Fibroblast of skin of left quadriceps (primary cell): ENCODE data around the gene APC2.
"Not testable (repeated sequence)": the region's sequence is repeated elsewhere in the genome, so short reads cannot be mapped to it uniquely, and the experiment has no call there.

Experiments
- DNase-seq, 2 experiments: peaks; one replicate each; pipeline ENCODE4 v3.0.0-alpha.2; 2013; ENCODE audit warnings: low read depth in 2 of 2

APC2 gene

GRCh38 chr19:1511318-1512317, 61.7 kb downstream of the APC2 start:
- DNase-seq = no peak

GRCh38 chr19:1512671-1513498, 63.0 kb downstream of the APC2 start, which contains the start of gene ADAMTSL5:
TSS of gene ADAMTSL5 (minus strand) at chr19:1513019. CDS start at chr19:1510943, 2,076 bp downstream.
- DNase-seq = no peak

- no peak for DNase-seq
These were observed 63.8 kb downstream of the APC2 start for GRCh38 chr19:1513499-1514294.

- no peak for DNase-seq
These were observed 64.4 kb downstream of the APC2 start for GRCh38 chr19:1514295-1514661.

DNA sequence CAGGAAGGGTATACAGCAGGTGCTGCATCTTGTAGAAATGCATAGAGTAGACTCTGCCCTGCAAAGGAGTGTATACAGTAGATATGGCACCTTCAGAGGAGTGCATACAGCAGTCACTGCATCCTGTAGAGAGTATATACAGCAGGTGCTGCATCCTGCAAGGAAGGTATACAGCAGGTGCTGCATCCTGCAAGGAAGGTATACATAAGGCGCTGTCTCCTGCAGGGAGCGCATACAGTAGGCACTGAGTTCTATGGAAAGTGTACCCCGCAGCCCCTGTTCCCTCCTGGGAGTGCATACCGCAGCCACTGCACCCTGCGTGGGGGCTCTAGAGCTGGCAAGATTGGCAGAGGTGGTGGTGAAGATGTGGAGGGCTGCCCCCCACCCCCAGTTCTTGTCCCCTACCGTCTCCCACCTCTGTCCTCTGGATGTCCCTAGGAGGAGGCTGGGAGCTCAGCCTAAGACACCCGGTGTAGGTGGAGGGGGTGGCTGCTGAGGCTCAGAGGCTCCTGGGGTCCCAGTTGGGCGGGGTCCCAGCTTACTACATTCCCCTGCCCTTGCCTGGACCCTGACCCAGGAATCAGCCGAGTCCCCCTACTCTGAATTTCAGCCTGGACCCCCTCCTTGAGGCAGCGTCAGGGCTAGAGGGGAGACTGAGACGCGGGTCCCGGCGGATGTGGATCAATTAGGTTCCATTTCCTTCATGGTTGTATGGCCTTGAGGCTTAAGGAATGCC, 65.2 kb downstream of the APC2 start:
- no peak for DNase-seq

DNA sequence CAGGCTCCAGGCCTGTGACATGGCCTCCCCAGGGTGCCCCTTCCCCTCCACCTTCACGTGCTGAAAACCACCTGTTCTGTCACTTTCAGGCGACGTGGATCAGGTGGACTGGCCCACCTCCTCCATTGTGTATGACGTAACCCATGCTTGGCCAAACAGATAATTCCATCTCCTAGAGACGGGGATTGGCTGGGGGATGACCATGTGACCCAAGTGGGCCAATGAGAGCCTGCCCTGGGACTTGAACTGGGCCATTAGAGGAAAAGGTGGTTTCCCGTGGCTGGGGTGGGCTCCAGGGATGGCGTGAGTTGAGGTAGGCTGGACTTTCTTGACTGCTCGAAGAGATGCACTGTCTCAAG, 66.5 kb downstream of the APC2 start:
- DNase-seq = no peak

DNA sequence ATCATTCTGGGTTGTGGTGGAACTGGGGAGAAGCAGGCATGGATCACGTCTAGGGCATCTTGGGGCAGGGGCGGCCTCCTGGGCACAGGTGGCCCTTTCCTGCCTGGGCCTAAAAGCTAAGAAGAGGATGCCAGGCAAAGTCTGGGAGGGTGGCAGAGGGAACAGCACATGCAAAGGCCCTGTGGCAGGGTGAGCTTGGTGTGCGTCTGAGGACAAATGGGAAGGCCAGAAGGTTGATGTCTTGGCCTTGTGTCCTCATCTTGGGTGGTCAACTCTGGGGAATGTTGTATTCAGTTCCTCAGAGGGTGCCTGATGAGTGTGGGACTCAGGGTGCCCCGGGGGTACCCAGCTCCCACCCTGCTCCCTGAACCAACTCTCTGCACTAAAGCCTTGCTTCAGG, 68.5 kb downstream of the APC2 start:
- no peak for DNase-seq

DNA sequence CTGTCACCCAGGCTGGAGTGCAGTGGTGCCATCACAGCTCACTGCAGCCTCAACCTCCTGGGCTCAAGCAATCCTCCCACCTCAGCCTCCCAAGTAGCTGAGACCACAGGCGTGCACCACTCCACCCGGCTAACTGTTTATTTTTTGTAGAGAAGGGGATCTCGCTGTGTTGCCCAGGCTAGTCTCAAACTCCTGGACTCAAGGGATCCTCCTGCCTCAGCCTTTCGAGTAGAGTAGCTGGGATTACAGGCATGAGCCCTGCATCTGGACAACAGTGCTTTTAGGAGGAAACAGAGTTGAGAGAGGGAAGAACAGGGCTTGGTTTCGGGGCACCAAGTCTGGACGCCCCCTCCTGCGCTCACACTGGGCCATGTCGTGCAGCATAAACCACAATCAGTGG, 69.9 kb downstream of the APC2 start:
- not testable (repeated sequence) for DNase-seq

DNA sequence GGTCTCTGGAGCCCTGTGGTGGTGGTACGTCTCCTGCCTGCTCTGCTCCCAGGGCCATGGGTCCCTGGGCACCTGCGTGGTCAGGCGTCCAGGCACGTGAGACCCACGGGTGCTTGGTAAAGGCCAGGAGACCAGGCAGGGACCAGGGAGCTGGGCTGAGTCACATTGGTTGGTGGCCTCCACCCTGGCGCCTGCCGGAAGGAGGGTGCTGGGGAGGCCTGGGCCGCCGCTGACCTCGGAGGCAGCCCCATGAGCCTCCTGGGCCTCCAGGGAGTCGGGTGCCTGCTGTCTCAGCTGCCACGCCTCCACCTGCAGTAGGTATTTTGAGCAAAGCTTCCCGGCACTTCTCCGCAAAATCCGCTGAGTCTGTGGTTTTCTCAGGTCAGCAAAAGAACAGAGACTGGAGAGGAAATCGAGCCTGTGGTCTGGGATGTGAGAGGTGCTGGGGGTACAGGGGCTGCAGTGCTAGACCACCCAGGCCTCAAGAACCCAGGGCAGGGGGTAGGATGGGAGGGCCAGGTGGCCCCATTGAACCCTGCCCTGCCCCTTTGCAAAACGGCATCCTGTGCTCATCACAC, 70.4 kb downstream of the APC2 start:
- no peak for DNase-seq

DNA sequence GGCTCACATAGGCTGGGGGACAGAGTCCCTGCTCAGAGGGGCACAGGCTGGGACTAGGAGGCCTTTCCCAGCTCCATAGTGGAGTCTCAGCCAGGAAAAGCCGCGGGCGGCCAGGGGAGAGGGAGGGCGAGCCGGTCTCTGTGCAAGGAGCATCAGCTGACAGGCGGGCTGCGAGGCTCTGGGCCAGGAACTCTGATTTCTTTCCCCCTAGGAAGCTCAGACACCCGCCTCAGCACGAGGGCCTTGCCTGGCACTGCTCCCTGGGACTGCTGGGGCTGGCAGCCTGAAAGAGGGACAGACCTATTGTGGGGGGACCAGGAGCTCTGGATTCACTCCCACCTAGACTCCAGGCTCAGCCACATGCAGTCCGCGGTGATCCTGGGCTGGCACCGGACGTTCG, 71.7 kb downstream of the APC2 start:
- no peak for DNase-seq

GRCh38 chr19:1522061-1522460, 72.1 kb downstream of the APC2 start:
- no peak for DNase-seq

GRCh38 chr19:1522838-1523237, 72.9 kb downstream of the APC2 start:
- no peak for DNase-seq
